Measurements from ENCODE around the gene LAMA4. TPM values are rescaled to one million over a fixed set of nuclear protein-coding genes. Genes with fewer than 3 reads are reported as not detected.

The LAMA4 gene
- total RNA-seq, 1 donor from 2014 or later = 209 TPM

- no peak for TF ChIP-seq CTCF (IDR thresholded peaks at IDR 0.05)
- Mint-ChIP-seq H3K27ac (ENCODE audit: unreplicated experiment) (no peak overlapping the region), H3K27me3 (ENCODE audit: unreplicated experiment) (no peaks in the 10 kb centered on the region), H3K9me3 (ENCODE audit: unreplicated experiment) (no peaks in the 10 kb centered on the region), H3K4me3 (ENCODE audit: unreplicated experiment) (no peak overlapping the region), H3K4me1 (ENCODE audit: unreplicated experiment) (peaks cover 38% of the 10 kb centered on the region), H3K36me3 (ENCODE audit: unreplicated experiment) (peaks cover 63% of the 10 kb centered on the region)
- no peak for DNase-seq (ENCODE audit: extremely low spot score, unreplicated experiment)
Observed at GRCh38 chr6:112194511-112194910, 59.9 kb downstream of the LAMA4 start.

- TF ChIP-seq CTCF (IDR thresholded peaks at IDR 0.05) = no peak
- H3K27me3 Mint-ChIP-seq (ENCODE audit: unreplicated experiment) = no peaks in the 10 kb centered on the region
Observed at GRCh38 chr6:112193535-112194051, 60.8 kb downstream of the LAMA4 start.

GRCh38 chr6:112193117-112193516 is 61.2 kb downstream of the LAMA4 start:
- TF ChIP-seq CTCF (IDR thresholded peaks at IDR 0.05) = no peak
- Mint-ChIP-seq H3K4me3 (ENCODE audit: unreplicated experiment) (no peak overlapping the region), H3K9me3 (ENCODE audit: unreplicated experiment) (no peaks in the 10 kb centered on the region), H3K27me3 (ENCODE audit: unreplicated experiment) (no peaks in the 10 kb centered on the region), H3K27ac (ENCODE audit: unreplicated experiment) (no peak overlapping the region), H3K36me3 (ENCODE audit: unreplicated experiment) (peaks cover 58% of the 10 kb centered on the region), H3K4me1 (ENCODE audit: unreplicated experiment) (peaks cover 51% of the 10 kb centered on the region)
- DNase-seq (ENCODE audit: extremely low spot score, unreplicated experiment) = no peak

More at GRCh38 chr6:112193535-112194051, 60.8 kb downstream of the LAMA4 start:
- no peak overlapping the region for H3K27ac Mint-ChIP-seq (ENCODE audit: unreplicated experiment)
- peaks cover 58% of the 10 kb centered on the region for H3K36me3 Mint-ChIP-seq (ENCODE audit: unreplicated experiment)
- no peaks in the 10 kb centered on the region for H3K9me3 Mint-ChIP-seq (ENCODE audit: unreplicated experiment)
- no peak overlapping the region for H3K4me3 Mint-ChIP-seq (ENCODE audit: unreplicated experiment)
- no peak for DNase-seq (ENCODE audit: extremely low spot score, unreplicated experiment)
- H3K4me1 Mint-ChIP-seq (ENCODE audit: unreplicated experiment) = peaks cover 47% of the 10 kb centered on the region

- TF ChIP-seq CTCF (IDR thresholded peaks at IDR 0.05) = no peak
- Mint-ChIP-seq H3K9me3 (ENCODE audit: unreplicated experiment) (no peaks in the 10 kb centered on the region), H3K27me3 (ENCODE audit: unreplicated experiment) (no peaks in the 10 kb centered on the region), H3K4me1 (ENCODE audit: unreplicated experiment) (peaks cover 59% of the 10 kb centered on the region), H3K36me3 (ENCODE audit: unreplicated experiment) (peaks cover 60% of the 10 kb centered on the region), H3K4me3 (ENCODE audit: unreplicated experiment) (no peak overlapping the region), H3K27ac (ENCODE audit: unreplicated experiment) (no peak overlapping the region)
- no peak for DNase-seq (ENCODE audit: extremely low spot score, unreplicated experiment)
Observed at GRCh38 chr6:112191509-112192020, 62.8 kb downstream of the LAMA4 start.

GRCh38 chr6:112190164-112190563 is 64.2 kb downstream of the LAMA4 start:
- no peaks in the 10 kb centered on the region for H3K27me3 Mint-ChIP-seq (ENCODE audit: unreplicated experiment)

More at GRCh38 chr6:112190164-112190563, 64.2 kb downstream of the LAMA4 start:
- Mint-ChIP-seq H3K4me3 (ENCODE audit: unreplicated experiment) (no peak overlapping the region), H3K36me3 (ENCODE audit: unreplicated experiment) (peaks cover 59% of the 10 kb centered on the region), H3K27ac (ENCODE audit: unreplicated experiment) (no peak overlapping the region), H3K4me1 (ENCODE audit: unreplicated experiment) (peaks cover 58% of the 10 kb centered on the region), H3K9me3 (ENCODE audit: unreplicated experiment) (no peaks in the 10 kb centered on the region)
- no peak for DNase-seq (ENCODE audit: extremely low spot score, unreplicated experiment)
- TF ChIP-seq CTCF (IDR thresholded peaks at IDR 0.05) = no peak

Data from osteocyte (in vitro differentiated cells).